ENCODE measurements around the gene ATG12.

ATG12 gene

GRCh38 chr5:115800108-115800507, 41.3 kb downstream of the ATG12 start:
- H3K4me3 ChIP-seq (replicated peaks; ENCODE audit: low read depth, low read length), result no peak overlapping the region
- TF ChIP-seq CTCF (IDR thresholded peaks at IDR 0.05; ENCODE audit: low read depth, low read length, missing control alignments), result no peak
- DNase-seq (ENCODE audit: extremely low read depth, low read depth), result no peak

- H3K4me3 ChIP-seq (replicated peaks; ENCODE audit: low read depth, low read length), result no peak overlapping the region
- no peak for TF ChIP-seq CTCF (IDR thresholded peaks at IDR 0.05; ENCODE audit: low read depth, low read length, missing control alignments)
- DNase-seq (ENCODE audit: extremely low read depth, low read depth), result no peak
These were observed 43.1 kb downstream of the ATG12 start for GRCh38 chr5:115798252-115798651.

- no peak for DNase-seq (ENCODE audit: extremely low read depth, low read depth)
- TF ChIP-seq CTCF (IDR thresholded peaks at IDR 0.05; ENCODE audit: low read depth, low read length, missing control alignments), result no peak
- no peak overlapping the region for H3K4me3 ChIP-seq (replicated peaks; ENCODE audit: low read depth, low read length)
These were observed 44.7 kb downstream of the ATG12 start for GRCh38 chr5:115796656-115797055.

- DNase-seq (ENCODE audit: extremely low read depth, low read depth), result no peak
- no peak for TF ChIP-seq CTCF (IDR thresholded peaks at IDR 0.05; ENCODE audit: low read depth, low read length, missing control alignments)
- H3K4me3 ChIP-seq (replicated peaks; ENCODE audit: low read depth, low read length), result no peak overlapping the region
These were observed 45.7 kb downstream of the ATG12 start for GRCh38 chr5:115795700-115796099.

GRCh38 chr5:115788440-115788839, 52.9 kb downstream of the ATG12 start:
- DNase-seq (ENCODE audit: extremely low read depth, low read depth), result no peak
- no peak for TF ChIP-seq CTCF (IDR thresholded peaks at IDR 0.05; ENCODE audit: low read depth, low read length, missing control alignments)
- no peak overlapping the region for H3K4me3 ChIP-seq (replicated peaks; ENCODE audit: low read depth, low read length)

GRCh38 chr5:115787426-115787825, 53.9 kb downstream of the ATG12 start:
- DNase-seq (ENCODE audit: extremely low read depth, low read depth), result no peak
- TF ChIP-seq CTCF (IDR thresholded peaks at IDR 0.05; ENCODE audit: low read depth, low read length, missing control alignments), result no peak
- no peak overlapping the region for H3K4me3 ChIP-seq (replicated peaks; ENCODE audit: low read depth, low read length)

- no peak for TF ChIP-seq CTCF (IDR thresholded peaks at IDR 0.05; ENCODE audit: low read depth, low read length, missing control alignments)
- DNase-seq (ENCODE audit: extremely low read depth, low read depth), result no peak
- H3K4me3 ChIP-seq (replicated peaks; ENCODE audit: low read depth, low read length), result no peak overlapping the region
These were observed 55.8 kb downstream of the ATG12 start for GRCh38 chr5:115785381-115786065.

All from HFF-Myc (cell line).